Left lung (tissue), 10 donors: ENCODE results near the gene CCR3. TPM values are rescaled to one million over a fixed set of nuclear protein-coding genes. Genes with fewer than 3 reads are reported as not detected.

Experiments used
- ATAC-seq: fragments of 200-7000 bp; cut with Tn5 transposase; one replicate; pipeline ENCODE4 v1.9.1; 2020; ENCODE audit warnings: moderate library complexity
- DNase-seq, 4 donors: peaks; one replicate each; pipeline ENCODE4 v3.0.0-alpha.2; 2013 to 2020
- H3K27ac ChIP-seq, 2 donors: fragments of 200-600 bp; sonication (generic) in 1 of 2; one replicate each; pipeline versions ENCODE4 v1.5.0 to v1.8.0; 2020 to 2021
- H3K27me3 ChIP-seq, 2 donors: fragments of 200-600 bp; sonication (generic) in 1 of 2; one replicate each; pipeline versions ENCODE4 v1.5.0 to v1.8.0; 2020 to 2021
- H3K36me3 ChIP-seq, 2 donors: fragments of 200-600 bp; sonication (generic) in 1 of 2; one replicate each; pipeline versions ENCODE4 v1.5.0 to v1.8.0; 2020 to 2021
- H3K4me1 ChIP-seq, 2 donors: fragments of 200-600 bp; one replicate each; pipeline ENCODE4 v1.8.0; 2021
- H3K4me3 ChIP-seq, 2 donors: fragments of 200-600 bp; sonication (generic) in 1 of 2; one replicate each; pipeline versions ENCODE4 v1.5.0 to v1.8.0; 2020 to 2021; ENCODE audit warnings: mild to moderate bottlenecking in 1 of 2
- H3K9me3 ChIP-seq, 2 donors: fragments of 200-600 bp; sonication (generic) in 1 of 2; one replicate each; pipeline versions ENCODE4 v1.5.0 to v1.8.0; 2020 to 2021
- intact Hi-C, 2 donors: fragments of 100-400 bp; cut with DNase I; formaldehyde crosslinking; loops; one replicate each; pipeline versions ENCODE4 v1.11.2 to v1.14.2; 2022
- polyA plus RNA-seq, 6 donors: library from polyadenylated mRNA; unstranded; fragments of 120-200 nt; gene quantifications; one replicate each; pipeline ENCODE4 v1.2.1, GENCODE V29; 2013; ENCODE audit not compliant: insufficient read length in 6 of 6
- total RNA-seq, 2 donors: library from RNA; stranded (reverse); fragmentation: NEBNext Ultra II Directional; extraction: Animal tissue kit (Norgen Biotek cat#: 25700); gene quantifications; one replicate each; pipeline ENCODE4 v1.2.1, GENCODE V29; 2021
- TF ChIP-seq, protein P1 (sequence below), 2 donors: fragments of 200-600 bp; sonication (generic) in 1 of 2; IDR thresholded peaks; one replicate each; pipeline versions ENCODE4 v1.5.0 to v1.8.0; 2021; ENCODE audit warnings: antibody characterized with exemption in 2 of 2
- donor health status: DM: no; HTN: yes; CAD: no.
- donor health status: DM: no; HTN: no; CAD: no.

Gene CCR3
- total and polyA plus RNA-seq, 8 donors, result 0.10 to 0.22 (median 0.20) TPM; not detected in 3

DNA sequence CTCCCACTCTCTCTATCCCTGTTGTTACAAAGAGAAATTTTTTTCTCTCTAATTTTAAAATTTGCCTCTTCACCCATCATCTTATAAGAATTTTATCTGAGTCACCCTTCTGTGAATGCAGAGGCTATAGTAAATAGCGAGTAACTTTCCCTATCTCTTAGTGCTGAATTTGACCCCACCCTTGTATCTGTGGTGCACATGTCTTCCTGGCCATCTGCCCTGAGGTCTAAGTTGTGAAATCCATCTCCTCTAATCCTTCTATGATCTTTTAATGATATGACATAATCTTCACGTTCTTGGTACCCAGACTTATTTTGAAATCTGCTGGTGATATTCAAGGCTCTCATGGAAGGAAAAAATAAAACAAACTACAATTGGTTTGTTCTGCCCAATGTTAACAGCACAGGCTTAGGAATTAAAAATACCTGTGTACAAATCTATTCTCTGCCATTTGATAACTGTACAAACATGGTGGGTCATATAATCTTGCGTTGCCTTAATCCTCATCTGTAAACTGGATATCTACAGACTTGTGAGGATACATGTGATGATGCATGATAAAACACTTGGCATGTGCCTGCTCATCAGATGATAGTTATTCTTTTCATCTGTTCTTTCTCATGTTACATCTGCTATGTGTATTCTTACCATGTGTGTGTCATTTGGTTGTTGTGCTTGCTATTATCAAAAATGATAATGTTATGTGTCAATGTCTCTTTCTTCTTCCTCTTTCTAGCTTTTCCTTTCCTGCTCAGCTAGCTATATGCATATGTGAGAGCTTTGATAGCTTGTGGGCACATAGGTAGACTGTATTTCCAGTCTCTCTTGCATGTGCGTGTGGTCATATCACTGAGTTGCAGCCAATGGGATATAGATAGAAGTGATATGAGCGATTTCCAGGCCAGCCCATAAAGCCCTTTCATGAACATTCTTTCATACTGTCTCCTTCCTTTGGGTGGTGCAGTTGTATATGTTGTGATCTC is 13.7 kb upstream of the CCR3 start:
- TF ChIP-seq, protein P1, sequence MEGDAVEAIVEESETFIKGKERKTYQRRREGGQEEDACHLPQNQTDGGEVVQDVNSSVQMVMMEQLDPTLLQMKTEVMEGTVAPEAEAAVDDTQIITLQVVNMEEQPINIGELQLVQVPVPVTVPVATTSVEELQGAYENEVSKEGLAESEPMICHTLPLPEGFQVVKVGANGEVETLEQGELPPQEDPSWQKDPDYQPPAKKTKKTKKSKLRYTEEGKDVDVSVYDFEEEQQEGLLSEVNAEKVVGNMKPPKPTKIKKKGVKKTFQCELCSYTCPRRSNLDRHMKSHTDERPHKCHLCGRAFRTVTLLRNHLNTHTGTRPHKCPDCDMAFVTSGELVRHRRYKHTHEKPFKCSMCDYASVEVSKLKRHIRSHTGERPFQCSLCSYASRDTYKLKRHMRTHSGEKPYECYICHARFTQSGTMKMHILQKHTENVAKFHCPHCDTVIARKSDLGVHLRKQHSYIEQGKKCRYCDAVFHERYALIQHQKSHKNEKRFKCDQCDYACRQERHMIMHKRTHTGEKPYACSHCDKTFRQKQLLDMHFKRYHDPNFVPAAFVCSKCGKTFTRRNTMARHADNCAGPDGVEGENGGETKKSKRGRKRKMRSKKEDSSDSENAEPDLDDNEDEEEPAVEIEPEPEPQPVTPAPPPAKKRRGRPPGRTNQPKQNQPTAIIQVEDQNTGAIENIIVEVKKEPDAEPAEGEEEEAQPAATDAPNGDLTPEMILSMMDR (IDR thresholded peaks at IDR 0.05), result no peak
- H3K4me1 ChIP-seq, result peaks cover 0 to 22% of the 10 kb centered on the region in 2 donors
- intact Hi-C loops, result no loop called here
- H3K27ac ChIP-seq, result no peak overlapping the region
- no peaks in the 10 kb centered on the region for H3K27me3 ChIP-seq
- DNase-seq (no peak), ATAC-seq (peak; percentile 40)
- peaks cover 0 to 7% of the 10 kb centered on the region in 2 donors for H3K9me3 ChIP-seq
- H3K4me3 ChIP-seq, result no peak overlapping the region
- no peaks in the 10 kb centered on the region for H3K36me3 ChIP-seq

DNA sequence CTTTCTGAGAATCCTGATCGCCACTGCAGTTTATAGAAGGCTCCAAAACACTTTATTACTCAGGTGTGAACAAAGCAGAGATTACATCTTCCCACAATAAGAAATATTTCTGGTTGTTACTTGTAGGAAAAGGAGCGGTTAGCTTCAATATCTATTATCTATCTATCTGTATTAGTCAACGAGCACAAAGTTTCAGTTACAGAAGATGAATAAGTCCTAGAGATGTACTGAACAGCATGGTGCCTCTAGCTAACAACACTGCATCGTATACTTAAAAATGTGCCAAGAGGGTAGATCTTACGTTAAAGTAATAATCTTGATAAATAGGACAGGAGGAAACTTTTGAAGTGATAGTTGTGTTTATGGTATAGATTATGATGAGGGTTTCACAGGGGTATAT is 10.9 kb upstream of the CCR3 start:
- H3K36me3 ChIP-seq, result no peaks in the 10 kb centered on the region

DNA sequence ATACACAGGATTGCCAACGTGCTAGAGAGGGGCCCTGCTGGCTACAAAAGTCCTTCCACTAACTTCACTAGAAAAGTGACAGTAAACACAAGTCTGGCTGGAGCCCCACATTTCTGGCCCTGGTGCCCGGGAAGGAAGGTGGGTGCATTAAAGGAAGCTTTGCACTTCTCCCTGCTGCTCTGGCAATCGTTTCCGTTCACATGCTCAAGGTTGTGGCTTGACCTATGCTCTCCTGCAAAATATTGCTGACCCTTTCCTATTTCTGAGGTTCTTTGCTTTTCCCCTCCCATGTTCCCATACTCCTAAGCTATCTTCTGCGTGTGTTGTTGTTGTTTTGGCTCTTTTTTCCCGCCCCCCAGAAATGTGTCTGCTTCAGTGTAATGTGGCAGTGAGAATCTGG is 9.1 kb upstream of the CCR3 start:
- no peak overlapping the region for H3K27ac ChIP-seq
- H3K4me1 ChIP-seq, result peaks cover 0 to 16% of the 10 kb centered on the region in 2 donors
- DNase-seq, result no peak
- H3K36me3 ChIP-seq, result no peaks in the 10 kb centered on the region
- no peaks in the 10 kb centered on the region for H3K9me3 ChIP-seq
- ATAC-seq, result no peak
- TF ChIP-seq, protein P1 (IDR thresholded peaks at IDR 0.05), result no peak
- intact Hi-C loops, result no loop called here
- H3K4me3 ChIP-seq, result no peak overlapping the region
- no peaks in the 10 kb centered on the region for H3K27me3 ChIP-seq

More for the DNA sequence above, 10.9 kb upstream of the CCR3 start:
- Histone ChIP-seq H3K27me3 (no peaks in the 10 kb centered on the region), H3K4me1 (peaks cover 0 to 23% of the 10 kb centered on the region in 2 donors), H3K9me3 (peaks cover 0 to 5% of the 10 kb centered on the region in 2 donors), H3K27ac (no peak overlapping the region), H3K4me3 (no peak overlapping the region)
- intact Hi-C loops, result no loop called here
- TF ChIP-seq, protein P1 (IDR thresholded peaks at IDR 0.05), result no peak
- ATAC-seq (no peak), DNase-seq (no peak)

GRCh38 chr3:46235425-46235824 is 6.8 kb upstream of the CCR3 start:
- intact Hi-C loops, result no loop called here
- Histone ChIP-seq H3K9me3 (no peaks in the 10 kb centered on the region), H3K27me3 (no peaks in the 10 kb centered on the region), H3K4me1 (peaks cover 0 to 12% of the 10 kb centered on the region in 2 donors), H3K27ac (no peak overlapping the region), H3K36me3 (no peaks in the 10 kb centered on the region), H3K4me3 (no peak overlapping the region)
- ATAC-seq, result no peak
- no peak for DNase-seq
- TF ChIP-seq, protein P1 (IDR thresholded peaks at IDR 0.05), result no peak

GRCh38 chr3:46236294-46237054 is 5.8 kb upstream of the CCR3 start:
- TF ChIP-seq, protein P1 (IDR thresholded peaks at IDR 0.05), result no peak
- no peaks in the 10 kb centered on the region for H3K27me3 ChIP-seq
- peak in 1 of 4 donors; percentile 54 for DNase-seq
- intact Hi-C loops, result no loop called here
- H3K27ac ChIP-seq, result no peak overlapping the region
- ATAC-seq, result no peak
- peaks cover 0 to 12% of the 10 kb centered on the region in 2 donors for H3K4me1 ChIP-seq
- no peak overlapping the region for H3K4me3 ChIP-seq
- H3K36me3 ChIP-seq, result no peaks in the 10 kb centered on the region
- no peaks in the 10 kb centered on the region for H3K9me3 ChIP-seq
